B cell (primary cell): ENCODE measurements around the gene HCRTR2.

Source experiments
- EZH2 ChIP-seq: IDR thresholded peaks from 2 replicates; pipeline ENCODE4 v1.6.1; 2012; ENCODE audit warnings: borderline replicate concordance, low read depth, mild to moderate bottlenecking, moderate library complexity, low read length; ENCODE audit not compliant: insufficient read depth, poor library complexity, severe bottlenecking
- TF ChIP-seq, protein P1 (sequence below): fragments of 200-600 bp; IDR thresholded peaks from one replicate; pipeline ENCODE4 v1.8.0; 2022; ENCODE audit warnings: antibody characterized with exemption, mild to moderate bottlenecking

DNA sequence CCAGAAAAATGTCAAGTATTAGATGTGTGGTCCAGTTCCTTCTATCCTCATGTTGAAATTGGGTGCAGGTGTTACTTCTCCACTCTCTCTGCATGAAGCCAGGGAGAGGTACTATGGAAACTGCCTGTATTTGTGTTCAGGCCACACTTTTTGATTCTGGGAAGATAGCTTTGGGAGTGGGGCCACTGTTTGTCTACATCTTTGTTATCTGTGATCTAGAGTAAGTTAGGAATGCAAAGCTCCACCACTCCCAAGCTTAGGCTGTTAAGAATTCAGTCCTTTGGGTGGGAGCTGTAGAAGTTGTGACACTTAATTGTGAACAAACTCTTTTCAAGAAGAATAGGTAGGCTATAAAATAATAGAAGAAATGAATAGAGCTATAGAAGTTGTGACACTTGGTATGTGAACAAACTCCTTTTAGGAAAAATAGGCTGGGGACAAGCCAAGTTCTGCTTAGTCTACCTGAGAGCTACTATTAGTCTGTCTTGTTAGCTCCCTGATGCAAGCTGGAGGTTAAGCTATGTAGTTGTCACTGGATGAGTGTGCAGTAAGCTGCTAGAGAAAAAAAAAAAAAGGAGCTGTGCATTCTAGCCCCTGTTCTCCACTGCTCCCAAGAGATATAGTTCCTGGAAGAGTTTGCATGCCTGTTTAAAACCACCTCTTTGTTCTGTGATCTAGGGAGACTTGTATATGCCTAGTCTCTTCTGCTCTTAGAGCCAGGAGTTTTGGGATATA, 145.8 kb downstream of the HCRTR2 start:
- TF ChIP-seq, protein P1, sequence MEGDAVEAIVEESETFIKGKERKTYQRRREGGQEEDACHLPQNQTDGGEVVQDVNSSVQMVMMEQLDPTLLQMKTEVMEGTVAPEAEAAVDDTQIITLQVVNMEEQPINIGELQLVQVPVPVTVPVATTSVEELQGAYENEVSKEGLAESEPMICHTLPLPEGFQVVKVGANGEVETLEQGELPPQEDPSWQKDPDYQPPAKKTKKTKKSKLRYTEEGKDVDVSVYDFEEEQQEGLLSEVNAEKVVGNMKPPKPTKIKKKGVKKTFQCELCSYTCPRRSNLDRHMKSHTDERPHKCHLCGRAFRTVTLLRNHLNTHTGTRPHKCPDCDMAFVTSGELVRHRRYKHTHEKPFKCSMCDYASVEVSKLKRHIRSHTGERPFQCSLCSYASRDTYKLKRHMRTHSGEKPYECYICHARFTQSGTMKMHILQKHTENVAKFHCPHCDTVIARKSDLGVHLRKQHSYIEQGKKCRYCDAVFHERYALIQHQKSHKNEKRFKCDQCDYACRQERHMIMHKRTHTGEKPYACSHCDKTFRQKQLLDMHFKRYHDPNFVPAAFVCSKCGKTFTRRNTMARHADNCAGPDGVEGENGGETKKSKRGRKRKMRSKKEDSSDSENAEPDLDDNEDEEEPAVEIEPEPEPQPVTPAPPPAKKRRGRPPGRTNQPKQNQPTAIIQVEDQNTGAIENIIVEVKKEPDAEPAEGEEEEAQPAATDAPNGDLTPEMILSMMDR = no peak
- TF ChIP-seq EZH2 = no peak
